Osteoblast (primary cell): ENCODE results near the gene CPSF4L. TPM values are rescaled to one million over a fixed set of nuclear protein-coding genes. Genes with fewer than 3 reads are reported as not detected.
A peak's percentile ranks its signal among the peaks of the same experiment; 100 is the strongest.

Source experiments
- DNase-seq: peaks from one replicate; pipeline ENCODE4 v3.0.0; 2011; ENCODE audit warnings: low spot score, mixed read lengths; ENCODE audit not compliant: insufficient read length; ENCODE audit errors: missing footprints
- H2AFZ ChIP-seq: 2 replicates; pipeline ENCODE4 v1.6.0; 2011; ENCODE audit warnings: mild to moderate bottlenecking, low read length
- H3K27ac ChIP-seq: 2 replicates; pipeline ENCODE4 v1.5.1; 2011; ENCODE audit warnings: mild to moderate bottlenecking, low read depth, low read length, moderate library complexity
- H3K27me3 ChIP-seq: 2 replicates; pipeline ENCODE4 v1.6.0; 2012; ENCODE audit warnings: mild to moderate bottlenecking, control low read depth, inconsistent platforms, low read length, moderate library complexity; ENCODE audit not compliant: insufficient read depth
- H3K36me3 ChIP-seq: 2 replicates; pipeline ENCODE4 v1.5.1; 2011; ENCODE audit warnings: mild to moderate bottlenecking, low read length, control low read depth, moderate library complexity; ENCODE audit not compliant: insufficient read depth
- H3K4me1 ChIP-seq: 2 replicates; pipeline ENCODE4 v1.5.1; 2011; ENCODE audit warnings: mild to moderate bottlenecking, low read length, control low read depth, moderate library complexity; ENCODE audit not compliant: insufficient read depth
- H3K4me2 ChIP-seq: 2 replicates; pipeline ENCODE4 v1.6.0; 2011; ENCODE audit warnings: mild to moderate bottlenecking, low read length; ENCODE audit not compliant: insufficient read depth
- H3K4me3 ChIP-seq: fragments of 200-600 bp; sonication (generic); 3 replicates; pipeline ENCODE4 v1.5.1; 2012; ENCODE audit warnings: mild to moderate bottlenecking, low read length, inconsistent platforms; ENCODE audit not compliant: insufficient read depth
- H3K79me2 ChIP-seq: 2 replicates; pipeline ENCODE4 v1.6.0; 2012; ENCODE audit warnings: mild to moderate bottlenecking, low read length, control low read depth, inconsistent platforms; ENCODE audit not compliant: insufficient read depth
- H3K9me3 ChIP-seq: 2 replicates; pipeline ENCODE4 v1.5.1; 2011; ENCODE audit warnings: low read depth, low read length, control low read depth
- H4K20me1 ChIP-seq: 2 replicates; pipeline ENCODE4 v1.6.0; 2012; ENCODE audit warnings: mild to moderate bottlenecking, low read length, control low read depth; ENCODE audit not compliant: insufficient read depth
- total RNA-seq: library from RNA; depleted of rRNA; stranded (reverse); fragments of >200 nt; gene quantifications from 2 replicates; pipeline ENCODE4 v1.2.3, GENCODE V29; 2012
- TF ChIP-seq, protein P1 (sequence below): IDR thresholded peaks from 2 replicates; pipeline ENCODE4 v1.5.1; 2011; ENCODE audit warnings: mild to moderate bottlenecking, low read depth, low read length, moderate library complexity; ENCODE audit errors: extremely low read depth

Gene CPSF4L
- total RNA-seq, 1 donor: not detected

DNA sequence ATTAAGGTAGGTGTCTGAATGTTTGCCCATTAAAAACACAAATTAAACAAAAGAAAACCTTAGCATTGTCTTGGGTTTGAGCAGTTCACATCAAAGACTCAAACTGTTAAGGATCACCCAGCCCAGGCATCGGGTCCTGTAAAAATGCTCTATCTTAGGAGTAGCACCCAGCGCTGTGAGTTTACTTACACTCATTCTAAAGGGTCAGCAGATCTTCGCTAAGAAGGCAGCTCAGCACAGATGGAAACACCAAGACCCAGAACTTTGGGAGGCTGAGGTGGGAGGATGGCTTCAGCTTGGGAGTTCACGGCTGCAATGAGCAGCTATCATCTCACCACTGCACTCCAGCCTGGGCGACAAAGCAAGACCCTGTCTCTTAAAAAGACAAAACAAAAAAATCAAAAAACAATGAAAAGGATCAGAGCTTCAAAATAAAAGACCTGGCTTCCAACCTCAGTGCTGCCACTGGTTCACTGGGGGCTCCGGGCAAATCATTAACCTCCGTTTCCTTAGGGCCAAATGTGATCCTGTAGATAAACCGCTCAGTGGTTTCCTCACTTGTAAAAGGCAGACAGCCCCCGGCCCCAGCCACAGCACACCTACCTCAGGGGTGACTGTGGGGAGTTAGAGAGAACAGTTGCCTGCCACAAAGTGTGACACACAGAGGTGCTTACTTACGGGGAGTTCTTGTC lies 57.7 kb downstream of the CPSF4L start:
- H3K27ac ChIP-seq: no peak overlapping the region

DNA sequence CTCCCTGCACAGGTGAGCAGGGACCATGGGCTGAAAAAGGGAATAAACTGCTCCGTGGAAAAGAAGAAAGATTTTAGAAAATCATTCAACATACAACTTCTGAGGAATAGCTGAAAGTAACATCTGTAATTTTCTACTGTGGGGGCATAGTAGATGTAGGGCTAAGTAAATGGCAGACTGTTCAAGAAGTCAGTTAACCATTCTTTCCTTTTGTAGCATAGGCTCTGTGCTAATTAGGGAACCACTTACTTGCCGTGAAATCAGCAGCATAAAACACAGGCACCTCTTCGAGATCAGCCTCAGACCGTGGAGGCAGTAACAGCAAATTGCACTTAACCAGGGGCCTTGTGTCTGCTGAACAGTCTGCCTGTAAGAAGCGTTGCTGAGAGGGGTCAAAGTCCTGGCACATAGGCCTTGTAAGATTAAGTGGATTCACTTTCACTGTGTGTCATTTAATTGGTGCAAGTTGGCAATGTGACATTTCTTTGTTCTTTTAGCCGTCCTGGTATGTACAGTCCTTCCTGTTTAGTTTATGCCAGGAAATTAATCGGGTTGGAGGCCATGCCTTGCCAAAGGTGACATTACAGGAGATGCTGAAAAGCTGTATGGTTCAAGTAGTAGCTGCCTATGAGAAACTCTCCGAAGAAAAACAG lies 58.4 kb downstream of the CPSF4L start:
- H3K79me2 ChIP-seq: peaks cover 21% of the 10 kb centered on the region
- no peaks in the 10 kb centered on the region for H3K9me3 ChIP-seq
- H4K20me1 ChIP-seq: peaks cover 7% of the 10 kb centered on the region
- peaks cover 87% of the 10 kb centered on the region for H3K36me3 ChIP-seq
- TF ChIP-seq, protein P1, sequence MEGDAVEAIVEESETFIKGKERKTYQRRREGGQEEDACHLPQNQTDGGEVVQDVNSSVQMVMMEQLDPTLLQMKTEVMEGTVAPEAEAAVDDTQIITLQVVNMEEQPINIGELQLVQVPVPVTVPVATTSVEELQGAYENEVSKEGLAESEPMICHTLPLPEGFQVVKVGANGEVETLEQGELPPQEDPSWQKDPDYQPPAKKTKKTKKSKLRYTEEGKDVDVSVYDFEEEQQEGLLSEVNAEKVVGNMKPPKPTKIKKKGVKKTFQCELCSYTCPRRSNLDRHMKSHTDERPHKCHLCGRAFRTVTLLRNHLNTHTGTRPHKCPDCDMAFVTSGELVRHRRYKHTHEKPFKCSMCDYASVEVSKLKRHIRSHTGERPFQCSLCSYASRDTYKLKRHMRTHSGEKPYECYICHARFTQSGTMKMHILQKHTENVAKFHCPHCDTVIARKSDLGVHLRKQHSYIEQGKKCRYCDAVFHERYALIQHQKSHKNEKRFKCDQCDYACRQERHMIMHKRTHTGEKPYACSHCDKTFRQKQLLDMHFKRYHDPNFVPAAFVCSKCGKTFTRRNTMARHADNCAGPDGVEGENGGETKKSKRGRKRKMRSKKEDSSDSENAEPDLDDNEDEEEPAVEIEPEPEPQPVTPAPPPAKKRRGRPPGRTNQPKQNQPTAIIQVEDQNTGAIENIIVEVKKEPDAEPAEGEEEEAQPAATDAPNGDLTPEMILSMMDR: no peak
- DNase-seq: no peak
- H3K4me2 ChIP-seq: no peak overlapping the region
- peak overlapping the region; percentile 18 for H3K27ac ChIP-seq
- H2AFZ ChIP-seq: no peak overlapping the region
- H3K27me3 ChIP-seq: no peaks in the 10 kb centered on the region
- H3K4me1 ChIP-seq: no peaks in the 10 kb centered on the region
- no peak overlapping the region for H3K4me3 ChIP-seq

More for the DNA sequence above, 57.7 kb downstream of the CPSF4L start:
- Histone ChIP-seq H2AFZ (no peak overlapping the region), H3K79me2 (peaks cover 17% of the 10 kb centered on the region), H3K4me3 (no peak overlapping the region), H3K27me3 (no peaks in the 10 kb centered on the region), H3K4me1 (no peaks in the 10 kb centered on the region), H3K9me3 (no peaks in the 10 kb centered on the region), H3K4me2 (no peak overlapping the region), H3K36me3 (peaks cover 87% of the 10 kb centered on the region), H4K20me1 (peaks cover 3% of the 10 kb centered on the region)
- TF ChIP-seq, protein P1: no peak
- no peak for DNase-seq

DNA sequence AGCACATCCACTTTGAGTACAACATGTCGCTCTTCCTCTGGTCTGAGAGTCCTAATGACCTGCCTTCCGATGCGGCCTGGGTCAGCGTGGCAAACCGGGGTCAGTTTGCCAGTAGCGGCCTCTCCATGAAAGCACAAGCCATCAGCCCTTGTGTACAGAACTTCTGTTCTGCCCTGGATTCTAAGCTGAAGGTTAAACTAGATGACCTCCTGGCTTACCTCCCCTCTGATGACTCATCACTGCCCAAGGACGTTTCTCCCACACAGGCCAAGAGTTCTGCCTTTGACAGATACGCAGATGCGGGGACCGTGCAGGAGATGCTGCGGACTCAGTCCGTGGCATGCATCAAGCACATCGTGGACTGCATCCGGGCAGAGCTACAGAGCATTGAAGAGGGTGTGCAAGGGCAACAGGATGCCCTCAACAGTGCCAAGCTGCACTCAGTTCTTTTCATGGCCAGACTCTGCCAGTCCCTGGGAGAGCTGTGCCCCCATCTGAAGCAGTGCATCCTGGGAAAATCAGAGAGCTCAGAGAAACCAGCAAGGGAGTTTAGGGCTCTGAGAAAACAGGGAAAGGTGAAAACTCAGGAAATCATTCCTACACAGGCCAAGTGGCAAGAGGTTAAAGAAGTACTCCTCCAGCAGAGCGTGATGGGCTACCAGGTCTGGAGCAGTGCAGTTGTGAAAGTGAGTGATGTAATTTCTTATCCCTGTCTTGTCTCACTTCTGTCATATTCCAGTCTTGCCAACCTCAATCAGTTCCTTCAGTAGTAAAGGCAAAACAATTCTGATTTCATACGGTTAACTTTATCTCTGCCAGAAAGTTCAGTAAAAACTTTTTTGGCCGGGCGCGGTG lies 60.2 kb downstream of the CPSF4L start:
- Histone ChIP-seq H3K4me1 (no peaks in the 10 kb centered on the region), H2AFZ (no peak overlapping the region), H3K27ac (no peak overlapping the region), H3K79me2 (peaks cover 33% of the 10 kb centered on the region), H3K4me2 (no peak overlapping the region), H3K4me3 (no peak overlapping the region), H3K27me3 (no peaks in the 10 kb centered on the region), H3K9me3 (no peaks in the 10 kb centered on the region), H4K20me1 (peaks cover 7% of the 10 kb centered on the region), H3K36me3 (peaks cover 89% of the 10 kb centered on the region)
- TF ChIP-seq, protein P1: no peak
- DNase-seq: no peak
